ENCODE data around the gene ANKK1. TPM values are rescaled to one million over a fixed set of nuclear protein-coding genes. Genes with fewer than 3 reads are reported as not detected.

Gene ANKK1
- total and polyA plus RNA-seq, 8 donors, result 0.73 TPM; not detected in 7

- Histone ChIP-seq H3K27ac (no peak overlapping the region), H3K27me3 (no peaks in the 10 kb centered on the region), H3K4me1 (no peaks in the 10 kb centered on the region), H3K9me3 (peaks cover 0 to 7% (median 2%) of the 10 kb centered on the region in 4 donors), H3K36me3 (peaks cover 11 to 79% (median 63%) of the 10 kb centered on the region in 4 donors), H3K4me3 (no peak overlapping the region)
- 85 to 89% (median 87%) methylated on average over 11 of the region's 11 CpGs for WGBS, 5 donors
- DNase-seq, result no peak
- TF ChIP-seq, protein P1, sequence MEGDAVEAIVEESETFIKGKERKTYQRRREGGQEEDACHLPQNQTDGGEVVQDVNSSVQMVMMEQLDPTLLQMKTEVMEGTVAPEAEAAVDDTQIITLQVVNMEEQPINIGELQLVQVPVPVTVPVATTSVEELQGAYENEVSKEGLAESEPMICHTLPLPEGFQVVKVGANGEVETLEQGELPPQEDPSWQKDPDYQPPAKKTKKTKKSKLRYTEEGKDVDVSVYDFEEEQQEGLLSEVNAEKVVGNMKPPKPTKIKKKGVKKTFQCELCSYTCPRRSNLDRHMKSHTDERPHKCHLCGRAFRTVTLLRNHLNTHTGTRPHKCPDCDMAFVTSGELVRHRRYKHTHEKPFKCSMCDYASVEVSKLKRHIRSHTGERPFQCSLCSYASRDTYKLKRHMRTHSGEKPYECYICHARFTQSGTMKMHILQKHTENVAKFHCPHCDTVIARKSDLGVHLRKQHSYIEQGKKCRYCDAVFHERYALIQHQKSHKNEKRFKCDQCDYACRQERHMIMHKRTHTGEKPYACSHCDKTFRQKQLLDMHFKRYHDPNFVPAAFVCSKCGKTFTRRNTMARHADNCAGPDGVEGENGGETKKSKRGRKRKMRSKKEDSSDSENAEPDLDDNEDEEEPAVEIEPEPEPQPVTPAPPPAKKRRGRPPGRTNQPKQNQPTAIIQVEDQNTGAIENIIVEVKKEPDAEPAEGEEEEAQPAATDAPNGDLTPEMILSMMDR (IDR thresholded peaks at IDR 0.05), result no peak
- TF ChIP-seq POLR2A (IDR thresholded peaks at IDR 0.05) (no peak), EP300 (IDR thresholded peaks at IDR 0.05) (no peak), POLR2AphosphoS5 (IDR thresholded peaks at IDR 0.05) (no peak)
- intact Hi-C loops (cut with DNase I; ENCODE audit: low total_unique reads), result no loop called here
Observed at GRCh38 chr11:113350336-113351067, 37.1 kb upstream of the ANKK1 start.

- Histone ChIP-seq H3K9me3 (peaks cover 0 to 12% (median 7%) of the 10 kb centered on the region in 4 donors), H3K27me3 (no peaks in the 10 kb centered on the region), H3K4me3 (no peak overlapping the region), H3K36me3 (peaks cover 12 to 83% (median 68%) of the 10 kb centered on the region in 4 donors), H3K4me1 (no peaks in the 10 kb centered on the region), H3K27ac (no peak overlapping the region)
- no peak for DNase-seq
- WGBS, 5 donors, result 67 to 72% (median 69%) methylated on average over 3 of the region's 3 CpGs
- TF ChIP-seq EP300 (IDR thresholded peaks at IDR 0.05) (no peak), POLR2AphosphoS5 (IDR thresholded peaks at IDR 0.05) (no peak), POLR2A (IDR thresholded peaks at IDR 0.05) (no peak)
- TF ChIP-seq, protein P1 (IDR thresholded peaks at IDR 0.05), result no peak
- intact Hi-C loops (cut with DNase I; ENCODE audit: low total_unique reads), result no loop called here
Observed at GRCh38 chr11:113351068-113351450, 36.5 kb upstream of the ANKK1 start.

- Histone ChIP-seq H3K9me3 (peaks cover 4 to 15% (median 11%) of the 10 kb centered on the region in 4 donors), H3K4me1 (no peaks in the 10 kb centered on the region), H3K27me3 (no peaks in the 10 kb centered on the region), H3K36me3 (peaks cover 17 to 88% (median 72%) of the 10 kb centered on the region in 4 donors), H3K4me3 (no peak overlapping the region), H3K27ac (no peak overlapping the region)
- no peak for DNase-seq
- TF ChIP-seq POLR2A (IDR thresholded peaks at IDR 0.05) (no peak), EP300 (IDR thresholded peaks at IDR 0.05) (no peak), POLR2AphosphoS5 (IDR thresholded peaks at IDR 0.05) (no peak)
- TF ChIP-seq, protein P1 (IDR thresholded peaks at IDR 0.05), result no peak
- 78 to 93% (median 88%) methylated on average over 4 of the region's 4 CpGs for WGBS, 5 donors
- intact Hi-C loops (cut with DNase I; ENCODE audit: low total_unique reads), result no loop called here
Observed at GRCh38 chr11:113351480-113351879, 36.1 kb upstream of the ANKK1 start.

DNA sequence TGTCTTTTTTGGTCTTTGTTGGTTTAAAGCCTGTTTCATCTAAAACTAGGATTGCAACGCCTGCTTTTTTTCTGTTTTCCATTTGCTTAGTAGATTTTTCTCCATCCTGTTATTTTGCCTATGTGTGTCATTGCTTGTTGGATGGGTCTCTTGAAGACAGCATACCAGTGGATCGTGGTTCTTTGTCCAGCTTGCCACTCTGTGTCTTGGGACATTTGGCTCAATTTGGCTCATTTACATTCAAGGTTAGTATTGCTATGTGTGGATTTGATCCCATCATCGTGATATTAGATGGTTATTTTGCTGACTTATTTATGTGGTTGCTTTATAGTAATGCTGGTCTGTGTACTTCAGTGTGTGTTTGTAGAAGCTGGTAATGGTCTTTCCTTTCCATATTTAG lies 31.4 kb upstream of the ANKK1 start:
- DNase-seq, result no peak
- Histone ChIP-seq H3K27ac (no peak overlapping the region), H3K36me3 (peaks cover 38 to 100% (median 91%) of the 10 kb centered on the region in 4 donors), H3K27me3 (no peaks in the 10 kb centered on the region), H3K9me3 (peaks cover 4 to 19% (median 13%) of the 10 kb centered on the region in 4 donors), H3K4me1 (no peaks in the 10 kb centered on the region), H3K4me3 (no peak overlapping the region)
- TF ChIP-seq POLR2AphosphoS5 (IDR thresholded peaks at IDR 0.05), result no peak
- TF ChIP-seq, protein P1 (IDR thresholded peaks at IDR 0.05), result no peak
- TF ChIP-seq POLR2A (IDR thresholded peaks at IDR 0.05), result no peak
- no peak for TF ChIP-seq EP300 (IDR thresholded peaks at IDR 0.05)
- 95 to 97% (median 96%) methylated on average over 3 of the region's 3 CpGs for WGBS, 5 donors
- intact Hi-C loops (cut with DNase I; ENCODE audit: low total_unique reads), result no loop called here

All from stomach (tissue), 9 donors.